Left lung (tissue), 10 donors: Measurements from ENCODE around the gene ACO2. TPM values are rescaled to one million over a fixed set of nuclear protein-coding genes. Genes with fewer than 3 reads are reported as not detected.
A peak's percentile ranks its signal among the peaks of the same experiment; 100 is the strongest.
"Not testable (repeated sequence)": the region's sequence is repeated elsewhere in the genome, so short reads cannot be mapped to it uniquely, and the experiment has no call there.

ENCODE experiments used
- ATAC-seq: fragments of 200-7000 bp; cut with Tn5 transposase; one replicate; pipeline ENCODE4 v1.9.1; 2020; ENCODE audit warnings: moderate library complexity
- DNase-seq, 4 donors: peaks; one replicate each; pipeline ENCODE4 v3.0.0-alpha.2; 2013 to 2020
- H3K27ac ChIP-seq, 2 donors: fragments of 200-600 bp; sonication (generic) in 1 of 2; one replicate each; pipeline versions ENCODE4 v1.5.0 to v1.8.0; 2020 to 2021
- H3K27me3 ChIP-seq, 2 donors: fragments of 200-600 bp; sonication (generic) in 1 of 2; one replicate each; pipeline versions ENCODE4 v1.5.0 to v1.8.0; 2020 to 2021
- H3K36me3 ChIP-seq, 2 donors: fragments of 200-600 bp; sonication (generic) in 1 of 2; one replicate each; pipeline versions ENCODE4 v1.5.0 to v1.8.0; 2020 to 2021
- H3K4me1 ChIP-seq, 2 donors: fragments of 200-600 bp; one replicate each; pipeline ENCODE4 v1.8.0; 2021
- H3K4me3 ChIP-seq, 2 donors: fragments of 200-600 bp; sonication (generic) in 1 of 2; one replicate each; pipeline versions ENCODE4 v1.5.0 to v1.8.0; 2020 to 2021; ENCODE audit warnings: mild to moderate bottlenecking in 1 of 2
- H3K9me3 ChIP-seq, 2 donors: fragments of 200-600 bp; sonication (generic) in 1 of 2; one replicate each; pipeline versions ENCODE4 v1.5.0 to v1.8.0; 2020 to 2021
- CTCF ChIP-seq, 2 donors: fragments of 200-600 bp; sonication (generic) in 1 of 2; IDR thresholded peaks; one replicate each; pipeline versions ENCODE4 v1.5.0 to v1.8.0; 2021; ENCODE audit warnings: antibody characterized with exemption in 2 of 2
- intact Hi-C, 2 donors: fragments of 100-400 bp; cut with DNase I; formaldehyde crosslinking; loops; one replicate each; pipeline versions ENCODE4 v1.11.2 to v1.14.2; 2022
- polyA plus RNA-seq, 6 donors: library from polyadenylated mRNA; unstranded; fragments of 120-200 nt; gene quantifications; one replicate each; pipeline ENCODE4 v1.2.1, GENCODE V29; 2013; ENCODE audit not compliant: insufficient read length in 6 of 6
- total RNA-seq, 2 donors: library from RNA; stranded (reverse); fragmentation: NEBNext Ultra II Directional; extraction: Animal tissue kit (Norgen Biotek cat#: 25700); gene quantifications; one replicate each; pipeline ENCODE4 v1.2.1, GENCODE V29; 2021
- donor health status: DM: no; HTN: yes; CAD: no.
- donor health status: DM: no; HTN: no; CAD: no.

The ACO2 gene
- total and polyA plus RNA-seq, 8 donors = 51.0 to 91.8 (median 59.4) TPM

GRCh38 chr22:41448189-41448808 lies 20.6 kb upstream of the ACO2 start:
- no peak for TF ChIP-seq CTCF (IDR thresholded peaks at IDR 0.05)
- H3K27ac ChIP-seq = peak overlapping the region; percentile 99
- H3K36me3 ChIP-seq = peaks cover 0 to 1% of the 10 kb centered on the region in 2 donors
- ATAC-seq (peak; percentile 76), DNase-seq (peak; percentile 94 to 99 (median 98))
- H3K9me3 ChIP-seq = no peaks in the 10 kb centered on the region
- no peaks in the 10 kb centered on the region for H3K27me3 ChIP-seq
- peaks cover 3 to 12% of the 10 kb centered on the region in 2 donors for H3K4me1 ChIP-seq
- intact Hi-C loops = no loop called here
- H3K4me3 ChIP-seq = peak overlapping the region; percentile 95 to 98

DNA sequence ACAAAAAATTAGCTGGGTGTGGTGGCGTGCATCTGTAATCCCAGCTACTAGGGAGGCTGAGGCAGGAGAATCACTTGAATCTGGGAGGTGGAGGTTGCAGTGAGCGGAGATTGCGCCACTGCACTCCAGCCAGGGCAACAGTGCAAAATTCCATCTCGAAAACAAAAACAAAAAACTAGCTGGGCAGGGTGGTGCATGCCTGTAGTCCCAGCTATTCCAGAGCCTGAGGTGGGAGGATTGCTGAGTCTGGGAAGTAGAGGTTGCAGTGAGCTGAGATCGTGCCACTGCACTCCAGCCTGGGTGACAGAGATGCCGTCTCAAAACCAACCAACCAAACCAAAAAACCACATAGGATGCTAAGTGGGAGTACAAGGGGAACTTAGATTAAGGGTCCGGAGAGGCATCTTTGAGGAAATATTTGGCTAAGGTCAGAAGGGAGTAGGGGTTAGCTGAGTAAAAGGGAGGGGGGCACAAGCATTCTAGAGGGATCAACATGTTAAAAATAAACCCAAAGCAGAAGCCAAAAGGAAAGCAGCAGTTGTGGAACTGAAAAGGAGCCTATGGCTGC lies 10.7 kb upstream of the ACO2 start:
- H3K27me3 ChIP-seq = no peaks in the 10 kb centered on the region
- intact Hi-C loops = no loop called here
- TF ChIP-seq CTCF (IDR thresholded peaks at IDR 0.05) = no peak
- H3K9me3 ChIP-seq = no peaks in the 10 kb centered on the region
- ATAC-seq (no peak), DNase-seq (no peak)
- peaks cover 0 to 58% of the 10 kb centered on the region in 2 donors for H3K36me3 ChIP-seq
- H3K4me1 ChIP-seq = no peaks in the 10 kb centered on the region
- no peak overlapping the region for H3K4me3 ChIP-seq
- no peak overlapping the region for H3K27ac ChIP-seq

DNA sequence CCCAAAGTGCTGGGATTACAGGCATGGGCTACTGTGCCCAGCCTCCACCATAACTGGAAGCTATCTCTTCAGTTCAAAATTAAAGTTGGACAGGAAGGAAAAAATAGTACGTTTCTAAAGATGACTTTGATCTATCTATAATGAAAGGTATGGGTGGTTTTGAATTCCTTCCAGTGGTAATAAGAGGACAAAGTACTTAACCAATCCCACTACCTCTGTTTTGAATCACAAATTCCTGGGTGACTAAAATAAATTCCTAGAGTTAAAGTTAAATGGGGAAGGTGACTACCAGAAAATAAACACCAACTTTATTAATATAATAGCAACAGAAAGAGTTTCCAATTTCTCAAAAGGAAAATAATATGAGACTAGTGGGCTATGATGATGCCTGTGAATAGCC lies 9.5 kb upstream of the ACO2 start:
- Histone ChIP-seq H3K27me3 (no peaks in the 10 kb centered on the region), H3K4me3 (no peak overlapping the region), H3K27ac (no peak overlapping the region), H3K4me1 (no peaks in the 10 kb centered on the region), H3K9me3 (no peaks in the 10 kb centered on the region), H3K36me3 (peaks cover 0 to 68% of the 10 kb centered on the region in 2 donors)
- intact Hi-C loops = no loop called here
- DNase-seq (no peak), ATAC-seq (no peak)
- no peak for TF ChIP-seq CTCF (IDR thresholded peaks at IDR 0.05)

- intact Hi-C loops, H3K27ac ChIP-seq, H3K9me3 ChIP-seq, H3K27me3 ChIP-seq, H3K4me3 ChIP-seq, H3K4me1 ChIP-seq, ATAC-seq, DNase-seq: not testable (repeated sequence)
- H3K36me3 ChIP-seq = peaks cover 0 to 74% of the 10 kb centered on the region in 2 donors
These were observed 8.8 kb upstream of the ACO2 start for GRCh38 chr22:41460071-41460470.

DNA sequence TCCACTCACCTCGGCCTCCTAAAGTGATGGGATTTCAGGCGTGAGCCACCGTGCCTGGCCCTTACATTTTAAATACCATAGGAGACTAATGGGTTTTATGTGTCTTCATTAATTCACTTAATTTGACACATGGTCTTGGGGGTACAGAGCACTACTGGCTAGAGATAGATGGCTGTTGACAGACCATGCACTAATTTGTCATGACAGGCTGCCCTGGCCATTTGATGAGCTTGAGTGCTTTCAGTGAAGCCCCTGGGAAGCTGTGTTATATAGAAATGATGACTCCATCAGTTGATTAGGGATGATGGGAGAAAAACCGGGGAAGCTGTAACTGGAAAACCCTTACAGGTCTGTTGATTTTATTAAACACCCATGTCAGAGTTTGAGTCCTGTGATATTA lies 7.0 kb upstream of the ACO2 start:
- peaks cover 0 to 93% of the 10 kb centered on the region in 2 donors for H3K36me3 ChIP-seq
- H3K27me3 ChIP-seq = no peaks in the 10 kb centered on the region
- H3K4me3 ChIP-seq = no peak overlapping the region
- TF ChIP-seq CTCF (IDR thresholded peaks at IDR 0.05) = no peak
- H3K9me3 ChIP-seq = no peaks in the 10 kb centered on the region
- intact Hi-C loops = no loop called here
- H3K4me1 ChIP-seq = peaks cover 0 to 7% of the 10 kb centered on the region in 2 donors
- DNase-seq = no peak
- H3K27ac ChIP-seq = no peak overlapping the region
- no peak for ATAC-seq
